Esophagus squamous epithelium (tissue), 5 donors: Measurements from ENCODE around the gene MAPK12. TPM values are rescaled to one million over a fixed set of nuclear protein-coding genes. Genes with fewer than 3 reads are reported as not detected.

Experiments
- DNase-seq: peaks from one replicate; lab custom pipeline; 2025; lab: John Stamatoyannopoulos, UW
- H3K27ac ChIP-seq, 4 donors: fragments of 200-600 bp; sonication (generic); one replicate each; pipeline ENCODE4 v1.5.1; 2016 to 2019; ENCODE audit warnings: mild to moderate bottlenecking in 1 of 4
- H3K27me3 ChIP-seq, 4 donors: fragments of 200-600 bp; sonication (generic); 1 replicate in 3 of 4; 2 replicates in 1 of 4; pipeline versions ENCODE4 v1.5.1 to v1.6.0; 2017 to 2021; ENCODE audit warnings: antibody characterized with exemption in 1 of 4
- H3K36me3 ChIP-seq, 3 donors: fragments of 200-600 bp; sonication (generic); one replicate each; pipeline ENCODE4 v1.5.1; 2016 to 2019
- H3K4me1 ChIP-seq, 3 donors: fragments of 200-600 bp; sonication (generic); one replicate each; pipeline ENCODE4 v1.5.1; 2017 to 2019
- H3K4me3 ChIP-seq, 4 donors: fragments of 200-600 bp; sonication (generic); 1 replicate in 3 of 4; 2 replicates in 1 of 4; pipeline ENCODE4 v1.5.1; 2016 to 2019; ENCODE audit warnings: mild to moderate bottlenecking in 2 of 4, moderate library complexity in 1 of 4
- H3K9me3 ChIP-seq, 3 donors: fragments of 200-600 bp; sonication (generic); one replicate each; pipeline ENCODE4 v1.5.1; 2016 to 2019
- CTCF ChIP-seq, 6 experiments: fragments of 450-650 bp in 4 of 6; fragments of 200-600 bp in 2 of 6; sonication (generic) in 2 of 6; IDR thresholded peaks; one replicate each; pipeline ENCODE4 v1.5.1; 2016 to 2019; ENCODE audit warnings: antibody characterized with exemption in 6 of 6, mild to moderate bottlenecking in 4 of 6, moderate library complexity in 4 of 6
- POLR2A ChIP-seq, 4 donors: fragments of 450-650 bp; IDR thresholded peaks; one replicate each; pipeline ENCODE4 v1.6.1; 2017; ENCODE audit warnings: antibody characterized with exemption in 4 of 4, mild to moderate bottlenecking in 4 of 4, moderate library complexity in 3 of 4
- whole genome bisulfite sequencing, 2 donors: methylation state at CpG; one replicate each; pipeline ENCODE4 v1.1.5; 2018; 5-methylcytosine and 5-hydroxymethylcytosine counted together
- intact Hi-C: fragments of 100-400 bp; cut with DNase I; formaldehyde crosslinking; loops from one replicate; pipeline ENCODE4 v1.15.0; 2022
- total RNA-seq, 4 donors: library from RNA; depleted of rRNA; stranded (reverse); fragments of >200 nt; gene quantifications; one replicate each; pipeline ENCODE4 v1.1.0, GENCODE V29; 2016
- donor health status: DM: yes; HTN: yes; CAD: no.

Gene MAPK12
- total RNA-seq, 4 donors from 2014 or later = 0.19 to 6.9 (median 2.3) TPM

GRCh38 chr22:50300620-50301257 is 39.3 kb upstream of the MAPK12 start:
- Histone ChIP-seq H3K27ac (peak overlapping the region; percentile 94 to 97 (median 96)), H3K4me1 (peaks cover 86 to 100% (median 92%) of the 10 kb centered on the region in 3 donors), H3K27me3 (no peaks in the 10 kb centered on the region), H3K36me3 (no peaks in the 10 kb centered on the region), H3K4me3 (peak overlapping the region in 3 of 4 donors; percentile 37 to 65 (median 46)), H3K9me3 (no peaks in the 10 kb centered on the region)
- intact Hi-C loops = no loop called here
- DNase-seq = no peak
- 66 to 78% methylated on average over 4 to 9 of the region's 14 CpGs for WGBS, 2 donors
- TF ChIP-seq CTCF (IDR thresholded peaks at IDR 0.05) (no peak), POLR2A (IDR thresholded peaks at IDR 0.05) (no peak)

GRCh38 chr22:50299785-50300619 is 38.5 kb upstream of the MAPK12 start:
- intact Hi-C loops = no loop called here
- TF ChIP-seq CTCF (IDR thresholded peaks at IDR 0.05) (no peak), POLR2A (IDR thresholded peaks at IDR 0.05) (no peak)
- DNase-seq = no peak
- 27% methylated on average over 3 of the region's 93 CpGs; no CpG with 5 or more reads in 1 of the 2 donors for WGBS, 2 donors
- H3K4me3 ChIP-seq = peak overlapping the region; percentile 20 to 65 (median 42)
- no peaks in the 10 kb centered on the region for H3K27me3 ChIP-seq
- H3K36me3 ChIP-seq = peaks cover 0 to 3% (median 0%) of the 10 kb centered on the region in 3 donors
- no peaks in the 10 kb centered on the region for H3K9me3 ChIP-seq
- H3K27ac ChIP-seq = peak overlapping the region; percentile 94 to 97 (median 96)
- peaks cover 78 to 100% (median 85%) of the 10 kb centered on the region in 3 donors for H3K4me1 ChIP-seq

GRCh38 chr22:50298937-50299784 is 37.7 kb upstream of the MAPK12 start:
- no peaks in the 10 kb centered on the region for H3K27me3 ChIP-seq
- H3K4me1 ChIP-seq = peaks cover 78 to 100% (median 85%) of the 10 kb centered on the region in 3 donors
- H3K9me3 ChIP-seq = no peaks in the 10 kb centered on the region
- H3K27ac ChIP-seq = peak overlapping the region; percentile 94 to 97 (median 96)
- H3K36me3 ChIP-seq = peaks cover 0 to 12% (median 0%) of the 10 kb centered on the region in 3 donors
- peak overlapping the region; percentile 20 to 65 (median 42) for H3K4me3 ChIP-seq
- intact Hi-C loops = no loop called here
- TF ChIP-seq POLR2A (IDR thresholded peaks at IDR 0.05) (no peak), CTCF (IDR thresholded peaks at IDR 0.05) (no peak)
- no peak for DNase-seq
- WGBS, 2 donors = 74% methylated on average over 5 of the region's 59 CpGs; no CpG with 5 or more reads in 1 of the 2 donors

- peaks cover 0 to 16% (median 0%) of the 10 kb centered on the region in 3 donors for H3K36me3 ChIP-seq
- H3K9me3 ChIP-seq = no peaks in the 10 kb centered on the region
- intact Hi-C loops = no loop called here
- no peaks in the 10 kb centered on the region for H3K27me3 ChIP-seq
- H3K4me3 ChIP-seq = no peak overlapping the region
- H3K27ac ChIP-seq = peak overlapping the region in 3 of 4 donors; percentile 94 to 97 (median 97)
- 89 to 100% methylated on average over 2 of the region's 4 CpGs for WGBS, 2 donors
- TF ChIP-seq POLR2A (IDR thresholded peaks at IDR 0.05) = no peak
- TF ChIP-seq CTCF (IDR thresholded peaks at IDR 0.05) = no peak
- peaks cover 78 to 100% (median 85%) of the 10 kb centered on the region in 3 donors for H3K4me1 ChIP-seq
- DNase-seq = no peak
Measured at GRCh38 chr22:50298266-50298637, 36.8 kb upstream of the MAPK12 start.
